Liver (tissue), 3 donors: ENCODE results near the gene CD247.

Experiments
- ATF3 ChIP-seq: IDR thresholded peaks from 2 replicates; pipeline ENCODE4 v1.6.1; 2016; ENCODE audit warnings: antibody characterized with exemption
- CTCF ChIP-seq: fragments of 150-350 bp; IDR thresholded peaks from 2 replicates; pipeline ENCODE4 v1.5.1; 2017; ENCODE audit warnings: improper control_type of control experiment, low read depth, low read length; ENCODE audit not compliant: missing input control
- MAX ChIP-seq: IDR thresholded peaks from 2 replicates; pipeline ENCODE4 v1.6.1; 2016; ENCODE audit warnings: antibody characterized with exemption
- RAD21 ChIP-seq, 2 donors: IDR thresholded peaks; 2 replicates each; pipeline ENCODE4 v1.6.1; 2016; ENCODE audit warnings: antibody characterized with exemption in 2 of 2, mild to moderate bottlenecking in 2 of 2
- REST ChIP-seq: IDR thresholded peaks from 2 replicates; pipeline ENCODE4 v1.6.1; 2016; ENCODE audit warnings: antibody characterized with exemption, mild to moderate bottlenecking
- ZBTB33 ChIP-seq: IDR thresholded peaks from 2 replicates; pipeline ENCODE4 v1.6.1; 2016; ENCODE audit warnings: antibody characterized with exemption
- donor health status: healthy.
- donor health status: healthy.

GRCh38 chr1:167419245-167419644 lies 99.1 kb downstream of the CD247 start:
- no peak for TF ChIP-seq CTCF
- no peak for TF ChIP-seq REST
- TF ChIP-seq RAD21 (IDR thresholded peaks at IDR 0.05): no peak
- no peak for TF ChIP-seq ATF3
- TF ChIP-seq MAX: no peak
- TF ChIP-seq ZBTB33: no peak
